HCT116 (cell line): ENCODE data around the gene SORCS2. TPM values are rescaled to one million over a fixed set of nuclear protein-coding genes. Genes with fewer than 3 reads are reported as not detected.

ENCODE experiments used
- ATAC-seq: fragments of 200-7000 bp; cut with Tn5 transposase; 2 replicates; pipeline ENCODE4 v1.9.1; 2020; ENCODE audit warnings: mild to moderate bottlenecking, moderate library complexity
- BruUV-seq: library from RNA; stranded (reverse); fragments of 400-500 nt; replicated peaks from 2 replicates; lab custom pipeline; 2021; lab: Mats Ljungman, UMichigan
- CTCF ChIA-PET: fragments of 300-600 bp; sonication (Branson Sonifier 250); formaldehyde crosslinking; loops from one replicate; lab custom pipeline; 2021; ENCODE audit warnings: antibody characterized with exemption; lab: Charles Lee
- POLR2A ChIA-PET: fragments of 300-600, 350-600 bp; sonication (Branson Sonifier 250); formaldehyde crosslinking; loops from one replicate; lab custom pipeline; 2021; ENCODE audit warnings: antibody characterized with exemption; lab: Charles Lee
- RAD21 ChIA-PET, 2 experiments: fragments of 300-600 bp; sonication (Branson Sonifier 250); formaldehyde crosslinking; loops; one replicate each; lab custom pipeline; 2023; ENCODE audit warnings: low total read pairs in 2 of 2; ENCODE audit not compliant: uncharacterized antibody in 2 of 2, unreplicated experiment in 2 of 2, low non-redundant PET in 1 of 2; lab: Charles Lee
- DNase-seq: peaks from one replicate; pipeline ENCODE4 v3.0.0-alpha.2; 2010; ENCODE audit warnings: low read depth, low spot score
- H2AFZ ChIP-seq: fragments of 200-600 bp; shearing (Covaris generic), sonication (generic); 2 replicates; pipeline ENCODE4 v1.6.1; 2017; ENCODE audit warnings: low read depth, mixed run types, mixed read lengths, antibody characterized with exemption, low read length; ENCODE audit not compliant: poor library complexity, severe bottlenecking
- H3K27ac ChIP-seq: 2 replicates; pipeline ENCODE4 v1.5.1; 2012; ENCODE audit warnings: low read depth, low read length
- H3K27me3 ChIP-seq: fragments of 200-600 bp; sonication (generic); 2 replicates; pipeline ENCODE4 v1.6.1; 2016; ENCODE audit warnings: mixed run types, low read length, mixed read lengths; ENCODE audit not compliant: insufficient read depth
- H3K36me3 ChIP-seq, 2 experiments: fragments of 200-500 bp in 1 of 2; fragments of 200-600 bp in 1 of 2; sonication (Bioruptor generic) in 1 of 2; sonication (generic) in 1 of 2; 2 replicates each; pipeline versions ENCODE4 v1.5.1 to v1.6.1; 2014 to 2016; ENCODE audit warnings: low read length in 2 of 2, inconsistent platforms in 1 of 2, mixed read lengths in 1 of 2, mixed run types in 1 of 2; ENCODE audit not compliant: insufficient read depth in 2 of 2, control insufficient read depth in 1 of 2
- H3K4me1 ChIP-seq, 2 experiments: fragments of 200-600 bp in 1 of 2; sonication (generic) in 1 of 2; 2 replicates each; pipeline versions ENCODE4 v1.5.1 to v1.6.1; 2012 to 2017; ENCODE audit warnings: low read length in 2 of 2, inconsistent platforms in 1 of 2, mild to moderate bottlenecking in 1 of 2, mixed read lengths in 1 of 2, mixed run types in 1 of 2, moderate library complexity in 1 of 2; ENCODE audit not compliant: insufficient read depth in 2 of 2, control insufficient read depth in 1 of 2
- H3K4me2 ChIP-seq: fragments of 200-600 bp; sonication (generic); 2 replicates; pipeline ENCODE4 v1.6.1; 2017; ENCODE audit warnings: mixed run types, low read length, mixed read lengths
- H3K4me3 ChIP-seq, 2 experiments: fragments of 200-600 bp in 1 of 2; sonication (generic) in 1 of 2; replicated peaks in 1 of 2; 2 replicates each; pipeline ENCODE4 v1.5.1; 2011 to 2016; ENCODE audit warnings: low read length in 2 of 2, control low read depth in 1 of 2, low read depth in 1 of 2, mild to moderate bottlenecking in 1 of 2, mixed read lengths in 1 of 2, mixed run types in 1 of 2
- H3K79me2 ChIP-seq: fragments of 200-600 bp; sonication (generic); 2 replicates; pipeline ENCODE4 v1.6.1; 2017; ENCODE audit warnings: mild to moderate bottlenecking, mixed run types, low read length, moderate library complexity, mixed read lengths; ENCODE audit not compliant: insufficient read depth
- H3K9ac ChIP-seq: fragments of 200-600 bp; sonication (generic); 2 replicates; pipeline ENCODE4 v1.6.1; 2016; ENCODE audit warnings: low read length, mixed read lengths
- H3K9me2 ChIP-seq: fragments of 200-600 bp; sonication (generic), shearing (Covaris generic); 2 replicates; pipeline ENCODE4 v1.6.1; 2017; ENCODE audit warnings: mixed run types, mild to moderate bottlenecking, moderate library complexity; ENCODE audit not compliant: insufficient read depth
- H3K9me3 ChIP-seq, 2 experiments: fragments of 200-500 bp in 1 of 2; fragments of 200-600 bp in 1 of 2; sonication (Bioruptor generic) in 1 of 2; sonication (generic) in 1 of 2; 2 replicates each; pipeline ENCODE4 v1.6.1; 2014 to 2017; ENCODE audit warnings: low read length in 2 of 2, mixed read lengths in 2 of 2, inconsistent platforms in 1 of 2, low read depth in 1 of 2, mild to moderate bottlenecking in 1 of 2, mixed run types in 1 of 2, moderate library complexity in 1 of 2; ENCODE audit not compliant: control insufficient read depth in 1 of 2, insufficient read depth in 1 of 2
- H4K20me1 ChIP-seq: fragments of 200-600 bp; sonication (generic), shearing (Covaris generic); 2 replicates; pipeline ENCODE4 v1.6.1; 2017; ENCODE audit warnings: mixed run types, mild to moderate bottlenecking, moderate library complexity; ENCODE audit not compliant: insufficient read depth
- CBX3 ChIP-seq: IDR thresholded peaks from 2 replicates; pipeline ENCODE4 v1.6.1; 2012; ENCODE audit warnings: low read depth
- CEBPB ChIP-seq: IDR thresholded peaks from 2 replicates; pipeline ENCODE4 v1.6.1; 2012; ENCODE audit warnings: low read depth
- YY1 ChIP-seq: IDR thresholded peaks from 2 replicates; pipeline ENCODE4 v1.6.1; 2011; ENCODE audit warnings: low read length, low read depth, moderate library complexity, mild to moderate bottlenecking; ENCODE audit not compliant: insufficient replicate concordance; ENCODE audit errors: extremely low read depth
- ZNF274 ChIP-seq: fragments of 200-500 bp; sonication (Bioruptor generic); IDR thresholded peaks from 2 replicates; pipeline ENCODE4 v1.6.1; 2014; ENCODE audit warnings: mild to moderate bottlenecking, low read depth, low read length, inconsistent platforms
- intact Hi-C: fragments of 100-400 bp; cut with micrococcal nuclease; formaldehyde crosslinking; loops from 2 replicates; pipeline ENCODE4 v1.10.0; 2022
- total RNA-seq: library from RNA; stranded (reverse); gene quantifications from one replicate; pipeline ENCODE4 v1.2.1, GENCODE V29; 2021; ENCODE audit not compliant: unreplicated experiment
- TF ChIP-seq, protein P1 (sequence below): IDR thresholded peaks from 2 replicates; pipeline ENCODE4 v1.6.1; 2012
- TF ChIP-seq, protein P2 (sequence below): IDR thresholded peaks from 2 replicates; pipeline ENCODE4 v1.6.1; 2012; ENCODE audit warnings: low read depth

Gene SORCS2
- total RNA-seq, 1 experiment from 2014 or later, result 0.37 TPM

GRCh38 chr4:7356667-7357310, 164.5 kb downstream of the SORCS2 start:
- TF ChIP-seq ZNF274, result no peak
- TF ChIP-seq YY1, result no peak
- TF ChIP-seq, protein P1, sequence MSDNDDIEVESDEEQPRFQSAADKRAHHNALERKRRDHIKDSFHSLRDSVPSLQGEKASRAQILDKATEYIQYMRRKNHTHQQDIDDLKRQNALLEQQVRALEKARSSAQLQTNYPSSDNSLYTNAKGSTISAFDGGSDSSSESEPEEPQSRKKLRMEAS, result no peak

GRCh38 chr4:7357323-7357722, 165.0 kb downstream of the SORCS2 start:
- RAD21 ChIA-PET, result no interaction called here
- Histone ChIP-seq H3K36me3 (no peaks in the 10 kb centered on the region), H3K79me2 (no peaks in the 10 kb centered on the region), H2AFZ (no peak overlapping the region), H4K20me1 (no peaks in the 10 kb centered on the region), H3K27ac (no peak overlapping the region), H3K4me3 (no peak overlapping the region), H3K4me1 (peaks cover 8 to 9% of the 10 kb centered on the region in 2 experiments; a peak in 2 of 4 replicates), H3K9me3 (no peaks in the 10 kb centered on the region), H3K9me2 (no peaks in the 10 kb centered on the region), H3K4me2 (no peak overlapping the region), H3K27me3 (peaks cover 3% of the 10 kb centered on the region; the same call in 1 of the 2 replicates), H3K9ac (no peak overlapping the region)
- BruUV-seq, result no TSS peak
- intact Hi-C loops, result no loop called here
- POLR2A ChIA-PET, result no interaction called here
- ATAC-seq, result no peak
- DNase-seq, result no peak
- TF ChIP-seq, protein P2, sequence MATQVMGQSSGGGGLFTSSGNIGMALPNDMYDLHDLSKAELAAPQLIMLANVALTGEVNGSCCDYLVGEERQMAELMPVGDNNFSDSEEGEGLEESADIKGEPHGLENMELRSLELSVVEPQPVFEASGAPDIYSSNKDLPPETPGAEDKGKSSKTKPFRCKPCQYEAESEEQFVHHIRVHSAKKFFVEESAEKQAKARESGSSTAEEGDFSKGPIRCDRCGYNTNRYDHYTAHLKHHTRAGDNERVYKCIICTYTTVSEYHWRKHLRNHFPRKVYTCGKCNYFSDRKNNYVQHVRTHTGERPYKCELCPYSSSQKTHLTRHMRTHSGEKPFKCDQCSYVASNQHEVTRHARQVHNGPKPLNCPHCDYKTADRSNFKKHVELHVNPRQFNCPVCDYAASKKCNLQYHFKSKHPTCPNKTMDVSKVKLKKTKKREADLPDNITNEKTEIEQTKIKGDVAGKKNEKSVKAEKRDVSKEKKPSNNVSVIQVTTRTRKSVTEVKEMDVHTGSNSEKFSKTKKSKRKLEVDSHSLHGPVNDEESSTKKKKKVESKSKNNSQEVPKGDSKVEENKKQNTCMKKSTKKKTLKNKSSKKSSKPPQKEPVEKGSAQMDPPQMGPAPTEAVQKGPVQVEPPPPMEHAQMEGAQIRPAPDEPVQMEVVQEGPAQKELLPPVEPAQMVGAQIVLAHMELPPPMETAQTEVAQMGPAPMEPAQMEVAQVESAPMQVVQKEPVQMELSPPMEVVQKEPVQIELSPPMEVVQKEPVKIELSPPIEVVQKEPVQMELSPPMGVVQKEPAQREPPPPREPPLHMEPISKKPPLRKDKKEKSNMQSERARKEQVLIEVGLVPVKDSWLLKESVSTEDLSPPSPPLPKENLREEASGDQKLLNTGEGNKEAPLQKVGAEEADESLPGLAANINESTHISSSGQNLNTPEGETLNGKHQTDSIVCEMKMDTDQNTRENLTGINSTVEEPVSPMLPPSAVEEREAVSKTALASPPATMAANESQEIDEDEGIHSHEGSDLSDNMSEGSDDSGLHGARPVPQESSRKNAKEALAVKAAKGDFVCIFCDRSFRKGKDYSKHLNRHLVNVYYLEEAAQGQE, result no peak
- TF ChIP-seq CBX3, result no peak
- no peak for TF ChIP-seq CEBPB
- CTCF ChIA-PET, result no interaction called here

More at GRCh38 chr4:7356667-7357310, 164.5 kb downstream of the SORCS2 start:
- ATAC-seq, result no peak
- Histone ChIP-seq H3K9me3 (no peaks in the 10 kb centered on the region), H3K79me2 (no peaks in the 10 kb centered on the region), H4K20me1 (no peaks in the 10 kb centered on the region), H3K27me3 (peaks cover 3% of the 10 kb centered on the region; the same call in 1 of the 2 replicates), H3K9me2 (no peaks in the 10 kb centered on the region), H3K9ac (no peak overlapping the region), H3K27ac (no peak overlapping the region), H3K4me3 (no peak overlapping the region), H3K4me1 (peaks cover 8 to 9% of the 10 kb centered on the region in 2 experiments; a peak in 2 of 4 replicates), H3K4me2 (no peak overlapping the region), H3K36me3 (no peaks in the 10 kb centered on the region), H2AFZ (no peak overlapping the region)
- intact Hi-C loops, result no loop called here
- ChIA-PET POLR2A (no interaction called here), RAD21 (no interaction called here), CTCF (no interaction called here)
- no TSS peak for BruUV-seq
- DNase-seq, result no peak
